ENCODE data around the gene SMG1.

Gene SMG1

DNA sequence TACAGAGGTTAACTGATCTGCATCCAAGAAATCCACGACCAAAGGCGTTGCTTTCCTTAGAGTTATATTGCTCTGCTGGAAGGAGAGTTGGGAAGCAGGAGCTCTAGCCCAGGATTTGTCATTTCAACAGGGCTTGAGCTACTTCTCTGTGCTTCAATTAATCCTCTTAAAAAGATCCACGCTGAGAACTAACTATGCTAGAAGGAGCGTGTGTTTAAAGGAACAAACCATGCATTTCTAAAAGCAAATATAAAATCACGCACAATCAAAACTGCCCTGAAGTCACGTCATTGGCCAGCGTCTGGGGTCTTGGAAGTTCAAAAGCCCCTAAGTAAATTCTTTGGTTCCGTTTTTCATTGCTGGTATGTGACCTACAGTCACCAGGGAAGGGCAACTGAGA is 125.9 kb downstream of the SMG1 start:
- no peaks in the 10 kb centered on the region for H3K27me3 ChIP-seq (replicated peaks)
- peak overlapping the region; percentile 84 for H3K27ac ChIP-seq
- no peak for TF ChIP-seq CTCF (IDR thresholded peaks at IDR 0.05; ENCODE audit: low read depth, low read length, missing control alignments)
- peaks cover 10% of the 10 kb centered on the region for H3K36me3 ChIP-seq (replicated peaks)
- no peak for DNase-seq
- H3K4me3 ChIP-seq (ENCODE audit: low read depth, low read length) = peak overlapping the region; percentile 95
- in situ Hi-C loops (cut with HindIII; ENCODE audit: low pct_ligation_motif_present, low sequenced_read_pairs) = no loop called here

- Histone ChIP-seq H3K27me3 (replicated peaks) (no peaks in the 10 kb centered on the region), H3K27ac (no peak overlapping the region), H3K4me3 (ENCODE audit: low read depth, low read length) (peak overlapping the region; percentile 95), H3K36me3 (replicated peaks) (peaks cover 11% of the 10 kb centered on the region)
- no peak for TF ChIP-seq CTCF (IDR thresholded peaks at IDR 0.05; ENCODE audit: low read depth, low read length, missing control alignments)
- DNase-seq = no peak
- in situ Hi-C loops (cut with HindIII; ENCODE audit: low pct_ligation_motif_present, low sequenced_read_pairs) = no loop called here
Measured at GRCh38 chr16:18799500-18799899, 126.7 kb downstream of the SMG1 start.

DNA sequence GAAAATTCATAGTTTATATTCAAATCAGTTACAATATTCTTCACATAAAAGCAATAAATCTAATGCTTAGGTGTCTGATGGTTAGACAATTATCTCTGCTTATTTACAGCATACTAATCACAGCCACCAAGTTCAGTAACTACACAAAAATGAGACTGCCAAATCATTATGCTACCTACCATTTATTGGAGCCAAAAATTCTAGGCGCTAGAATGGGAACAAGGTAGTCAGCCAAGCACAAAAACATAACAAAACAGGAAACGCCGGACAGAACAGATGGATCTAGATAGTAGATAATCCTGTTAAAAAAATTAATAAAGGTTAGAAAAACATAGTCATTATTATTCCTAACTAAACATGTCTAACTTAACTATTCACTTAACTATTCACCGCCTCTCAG is 128.5 kb downstream of the SMG1 start:
- TF ChIP-seq CTCF (IDR thresholded peaks at IDR 0.05; ENCODE audit: low read depth, low read length, missing control alignments) = no peak
- in situ Hi-C loops (cut with HindIII; ENCODE audit: low pct_ligation_motif_present, low sequenced_read_pairs) = no loop called here
- DNase-seq = no peak

DNA sequence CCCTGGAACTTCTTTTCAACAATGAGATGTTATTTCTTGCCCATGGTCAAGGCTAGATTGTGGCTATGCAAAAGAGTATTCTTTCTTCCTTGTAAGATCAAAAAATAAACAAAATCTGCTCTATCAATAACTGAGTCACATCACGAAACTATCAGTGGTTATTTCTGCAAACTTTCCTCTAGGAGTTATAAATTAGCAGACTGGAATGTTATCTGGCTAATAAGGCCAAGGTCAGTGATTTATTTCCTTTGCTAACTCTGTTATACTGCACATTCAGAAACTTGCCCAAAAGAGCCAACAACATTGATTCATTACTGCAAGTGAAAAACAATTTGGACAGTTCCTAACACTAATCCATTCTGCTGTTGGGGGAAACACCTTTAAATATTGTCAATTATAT is 129.8 kb downstream of the SMG1 start:
- peaks cover 35% of the 10 kb centered on the region for H3K36me3 ChIP-seq (replicated peaks)
- TF ChIP-seq CTCF (IDR thresholded peaks at IDR 0.05; ENCODE audit: low read depth, low read length, missing control alignments) = no peak
- no peak for DNase-seq
- no peak overlapping the region for H3K4me3 ChIP-seq (ENCODE audit: low read depth, low read length)
- H3K27me3 ChIP-seq (replicated peaks) = no peaks in the 10 kb centered on the region
- in situ Hi-C loops (cut with HindIII; ENCODE audit: low pct_ligation_motif_present, low sequenced_read_pairs) = no loop called here
- H3K27ac ChIP-seq = no peak overlapping the region

More for the DNA sequence above, 128.5 kb downstream of the SMG1 start:
- Histone ChIP-seq H3K4me3 (ENCODE audit: low read depth, low read length) (no peak overlapping the region), H3K27ac (no peak overlapping the region), H3K36me3 (replicated peaks) (peaks cover 26% of the 10 kb centered on the region), H3K27me3 (replicated peaks) (no peaks in the 10 kb centered on the region)

- Histone ChIP-seq H3K36me3 (replicated peaks) (peaks cover 55% of the 10 kb centered on the region), H3K27ac (no peak overlapping the region), H3K27me3 (replicated peaks) (no peaks in the 10 kb centered on the region), H3K4me3 (ENCODE audit: low read depth, low read length) (no peak overlapping the region)
- no peak for DNase-seq
- in situ Hi-C loops (cut with HindIII; ENCODE audit: low pct_ligation_motif_present, low sequenced_read_pairs) = no loop called here
- no peak for TF ChIP-seq CTCF (IDR thresholded peaks at IDR 0.05; ENCODE audit: low read depth, low read length, missing control alignments)
Measured at GRCh38 chr16:18792836-18793433, 133.3 kb downstream of the SMG1 start.

All from brain microvascular endothelial cell (primary cell).